ENCODE results near the gene TPRG1L. TPM values are rescaled to one million over a fixed set of nuclear protein-coding genes. Genes with fewer than 3 reads are reported as not detected.

Gene TPRG1L
- total and polyA plus RNA-seq, 4 donors = 35.4 to 51.0 (median 40.5) TPM

DNA sequence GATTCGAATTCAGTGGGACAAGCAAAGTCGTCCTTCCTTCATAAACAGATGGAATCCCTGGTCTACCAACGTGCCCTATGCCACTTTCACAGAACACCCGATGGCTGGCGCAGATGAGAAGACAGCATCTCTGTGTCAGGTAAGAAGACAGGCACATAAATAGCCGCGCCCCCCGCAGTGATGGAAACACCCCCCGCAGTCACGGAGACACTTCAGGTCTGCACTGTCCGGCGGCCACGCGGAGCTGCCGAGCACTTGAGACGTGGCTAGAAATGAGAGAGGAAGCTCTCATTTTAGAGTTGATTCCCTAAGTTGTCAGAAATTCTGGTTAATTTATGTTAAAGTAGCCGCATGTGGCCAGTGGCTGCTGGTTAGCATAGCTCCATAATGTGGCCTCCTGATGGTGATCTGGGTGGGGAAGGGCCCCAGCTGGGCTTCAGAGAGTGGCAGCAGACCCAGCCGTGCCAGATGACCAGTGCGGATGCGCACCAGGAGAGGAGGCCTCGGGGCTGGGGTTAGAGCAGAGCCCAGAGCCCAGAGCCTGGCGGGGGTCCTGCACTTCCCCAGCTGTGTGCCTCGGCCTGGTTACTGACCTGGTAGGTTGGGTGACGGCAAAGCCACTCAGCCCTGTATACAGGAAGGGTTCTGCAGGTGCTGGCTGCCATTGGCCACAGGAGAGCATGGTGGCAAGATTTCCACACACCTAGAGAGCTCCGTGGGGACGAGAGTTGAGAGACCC, 2.9 kb downstream of the TPRG1L start:
- Histone ChIP-seq H3K4me1 (ENCODE audit: control insufficient read depth in 1 of 2, insufficient read depth in 2 of 2, low read length in 2 of 2) (no peaks in the 10 kb centered on the region), H3K4me3 (ENCODE audit: low read length in 2 of 2) (no peak overlapping the region), H3K27ac (ENCODE audit: low read depth in 1 of 2, low read length in 2 of 2) (no peak overlapping the region), H3K9me3 (ENCODE audit: control insufficient read depth, low read length) (no peaks in the 10 kb centered on the region), H3K27me3 (ENCODE audit: control insufficient read depth in 1 of 2, insufficient read depth in 2 of 2, low read length in 1 of 2) (no peaks in the 10 kb centered on the region), H3K36me3 (ENCODE audit: control insufficient read depth in 1 of 2, insufficient read depth in 2 of 2, low read length in 1 of 2) (no peaks in the 10 kb centered on the region)
- intact Hi-C loops (cut with DNase I) = no loop called here
- DNase-seq (no peak), ATAC-seq (ENCODE audit: low FRiP score) (no peak)
- 91 to 93% methylated on average over 26 of the region's 26 CpGs for WGBS, 2 donors

DNA sequence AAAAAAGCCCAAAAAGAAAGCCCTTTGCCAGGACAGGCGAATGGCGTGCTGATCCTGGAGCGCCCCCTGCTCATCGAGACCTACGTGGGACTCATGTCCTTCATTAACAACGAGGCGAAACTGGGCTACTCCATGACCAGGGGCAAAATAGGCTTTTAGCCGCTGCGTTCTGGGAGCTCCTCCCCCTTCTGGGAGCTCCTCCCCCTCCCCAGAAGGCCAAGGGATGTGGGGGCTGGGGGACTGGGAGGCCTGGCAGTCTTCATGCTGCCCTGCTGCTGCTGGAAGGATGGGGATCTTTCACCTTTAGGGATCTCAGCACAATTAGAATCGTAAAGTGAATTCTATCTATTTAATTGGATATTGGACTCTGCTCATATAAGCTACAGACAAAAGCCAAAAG, 3.6 kb downstream of the TPRG1L start:
- Histone ChIP-seq H3K27me3 (ENCODE audit: control insufficient read depth in 1 of 2, insufficient read depth in 2 of 2, low read length in 1 of 2) (no peaks in the 10 kb centered on the region), H3K4me3 (ENCODE audit: low read length in 2 of 2) (no peak overlapping the region), H3K27ac (ENCODE audit: low read depth in 1 of 2, low read length in 2 of 2) (no peak overlapping the region), H3K9me3 (ENCODE audit: control insufficient read depth, low read length) (no peaks in the 10 kb centered on the region), H3K36me3 (ENCODE audit: control insufficient read depth in 1 of 2, insufficient read depth in 2 of 2, low read length in 1 of 2) (no peaks in the 10 kb centered on the region), H3K4me1 (ENCODE audit: control insufficient read depth in 1 of 2, insufficient read depth in 2 of 2, low read length in 2 of 2) (no peaks in the 10 kb centered on the region)
- intact Hi-C loops (cut with DNase I) = no loop called here
- DNase-seq (no peak), ATAC-seq (ENCODE audit: low FRiP score) (no peak)
- 79 to 86% methylated on average over 10 of the region's 10 CpGs for WGBS, 2 donors

DNA sequence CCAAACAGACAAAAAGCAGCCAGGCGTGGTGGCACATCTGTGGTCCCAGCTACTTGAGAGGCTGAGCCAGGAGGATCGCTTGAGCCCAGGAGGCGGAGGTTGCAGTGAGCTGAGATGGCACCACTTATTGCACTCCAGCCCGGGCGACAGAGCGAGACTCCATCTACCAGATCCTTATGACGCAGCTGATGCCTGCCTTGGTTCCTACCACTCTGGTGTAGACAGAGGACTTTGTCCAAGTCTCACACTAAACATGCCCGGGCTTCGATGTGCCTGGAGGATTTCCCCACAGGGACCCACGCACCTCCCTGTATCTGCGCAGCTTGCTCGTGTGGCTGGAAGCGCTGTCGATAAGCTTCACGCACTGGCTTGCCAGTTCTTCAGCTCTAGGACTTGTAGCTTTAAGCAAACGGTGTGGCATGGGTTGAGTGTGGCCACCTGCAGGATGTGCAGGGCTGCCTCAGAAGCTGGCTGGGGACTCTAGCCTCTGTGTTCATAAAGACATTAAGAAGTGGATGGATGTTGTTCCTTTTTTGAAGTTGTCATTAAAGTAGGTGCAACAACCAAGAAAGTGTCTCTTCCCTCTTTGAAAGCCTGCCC, 4.8 kb downstream of the TPRG1L start:
- intact Hi-C loops (cut with DNase I) = no loop called here
- 89 to 91% methylated on average over 15 to 16 of the region's 16 CpGs for WGBS, 2 donors

DNA sequence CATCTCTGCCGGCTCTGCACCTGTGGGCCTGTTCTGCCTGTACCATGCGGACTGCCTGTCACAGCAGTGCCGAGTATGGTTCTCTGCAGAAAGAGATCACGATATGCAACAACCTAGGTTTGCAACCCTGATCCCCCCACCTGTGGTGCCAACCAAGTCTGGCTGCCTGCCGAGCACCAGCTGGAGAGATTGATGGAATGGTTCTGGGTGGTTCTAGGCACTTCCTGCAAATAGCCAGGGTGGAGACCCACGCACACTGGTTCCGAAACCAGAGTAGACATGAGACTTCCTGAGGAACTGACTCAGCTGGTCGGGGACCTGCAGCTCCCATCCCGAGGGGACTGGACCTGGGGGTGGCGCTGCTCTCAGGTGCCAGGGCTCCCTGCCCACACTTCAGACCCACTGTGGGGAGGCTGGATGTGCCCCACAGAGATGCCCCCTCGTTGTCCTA, 5.4 kb downstream of the TPRG1L start:
- 74 to 76% methylated on average over 11 of the region's 11 CpGs for WGBS, 2 donors
- Histone ChIP-seq H3K27me3 (ENCODE audit: control insufficient read depth in 1 of 2, insufficient read depth in 2 of 2, low read length in 1 of 2) (no peaks in the 10 kb centered on the region), H3K4me3 (ENCODE audit: low read length in 2 of 2) (no peak overlapping the region), H3K4me1 (ENCODE audit: control insufficient read depth in 1 of 2, insufficient read depth in 2 of 2, low read length in 2 of 2) (no peaks in the 10 kb centered on the region), H3K36me3 (ENCODE audit: control insufficient read depth in 1 of 2, insufficient read depth in 2 of 2, low read length in 1 of 2) (peaks cover 0 to 3% of the 10 kb centered on the region in 2 donors), H3K9me3 (ENCODE audit: control insufficient read depth, low read length) (no peaks in the 10 kb centered on the region), H3K27ac (ENCODE audit: low read depth in 1 of 2, low read length in 2 of 2) (no peak overlapping the region)
- no peak for ATAC-seq (ENCODE audit: low FRiP score)
- DNase-seq = no peak
- intact Hi-C loops (cut with DNase I) = no loop called here

More for the DNA sequence above, 4.8 kb downstream of the TPRG1L start:
- Histone ChIP-seq H3K9me3 (ENCODE audit: control insufficient read depth, low read length) (no peaks in the 10 kb centered on the region), H3K27me3 (ENCODE audit: control insufficient read depth in 1 of 2, insufficient read depth in 2 of 2, low read length in 1 of 2) (no peaks in the 10 kb centered on the region), H3K4me3 (ENCODE audit: low read length in 2 of 2) (no peak overlapping the region), H3K27ac (ENCODE audit: low read depth in 1 of 2, low read length in 2 of 2) (no peak overlapping the region), H3K4me1 (ENCODE audit: control insufficient read depth in 1 of 2, insufficient read depth in 2 of 2, low read length in 2 of 2) (no peaks in the 10 kb centered on the region), H3K36me3 (ENCODE audit: control insufficient read depth in 1 of 2, insufficient read depth in 2 of 2, low read length in 1 of 2) (no peaks in the 10 kb centered on the region)
- ATAC-seq (ENCODE audit: low FRiP score) (no peak), DNase-seq (no peak)

DNA sequence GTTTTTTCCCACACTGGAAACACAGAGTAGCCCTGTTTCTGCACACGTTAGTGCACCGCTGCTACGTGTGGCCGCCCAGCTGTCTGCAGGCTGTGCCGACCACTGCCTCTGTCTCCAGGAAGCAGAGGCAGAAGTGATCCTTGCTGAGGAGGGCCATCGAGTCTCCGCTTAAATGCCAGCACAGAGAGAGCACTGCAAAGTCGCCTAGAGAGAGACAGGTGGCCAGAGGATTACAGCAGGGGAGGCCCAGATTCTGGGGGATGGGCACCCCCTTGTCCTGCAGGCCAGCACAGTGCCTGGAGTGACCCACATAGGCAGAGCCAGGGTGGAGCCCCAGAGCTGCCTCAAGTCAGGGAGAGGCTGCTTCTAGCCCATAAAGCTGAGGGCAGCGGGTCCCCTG, 6.1 kb downstream of the TPRG1L start:
- no peak overlapping the region for H3K4me3 ChIP-seq (ENCODE audit: low read length in 2 of 2)
- no peaks in the 10 kb centered on the region for H3K27me3 ChIP-seq (ENCODE audit: control insufficient read depth in 1 of 2, insufficient read depth in 2 of 2, low read length in 1 of 2)
- DNase-seq (no peak), ATAC-seq (ENCODE audit: low FRiP score) (no peak)
- H3K27ac ChIP-seq (ENCODE audit: low read depth in 1 of 2, low read length in 2 of 2) = no peak overlapping the region
- WGBS, 2 donors = 77 to 80% methylated on average over 9 of the region's 9 CpGs
- peaks cover 0 to 3% of the 10 kb centered on the region in 2 donors for H3K36me3 ChIP-seq (ENCODE audit: control insufficient read depth in 1 of 2, insufficient read depth in 2 of 2, low read length in 1 of 2)
- no peaks in the 10 kb centered on the region for H3K4me1 ChIP-seq (ENCODE audit: control insufficient read depth in 1 of 2, insufficient read depth in 2 of 2, low read length in 2 of 2)
- no peaks in the 10 kb centered on the region for H3K9me3 ChIP-seq (ENCODE audit: control insufficient read depth, low read length)
- intact Hi-C loops (cut with DNase I) = no loop called here

DNA sequence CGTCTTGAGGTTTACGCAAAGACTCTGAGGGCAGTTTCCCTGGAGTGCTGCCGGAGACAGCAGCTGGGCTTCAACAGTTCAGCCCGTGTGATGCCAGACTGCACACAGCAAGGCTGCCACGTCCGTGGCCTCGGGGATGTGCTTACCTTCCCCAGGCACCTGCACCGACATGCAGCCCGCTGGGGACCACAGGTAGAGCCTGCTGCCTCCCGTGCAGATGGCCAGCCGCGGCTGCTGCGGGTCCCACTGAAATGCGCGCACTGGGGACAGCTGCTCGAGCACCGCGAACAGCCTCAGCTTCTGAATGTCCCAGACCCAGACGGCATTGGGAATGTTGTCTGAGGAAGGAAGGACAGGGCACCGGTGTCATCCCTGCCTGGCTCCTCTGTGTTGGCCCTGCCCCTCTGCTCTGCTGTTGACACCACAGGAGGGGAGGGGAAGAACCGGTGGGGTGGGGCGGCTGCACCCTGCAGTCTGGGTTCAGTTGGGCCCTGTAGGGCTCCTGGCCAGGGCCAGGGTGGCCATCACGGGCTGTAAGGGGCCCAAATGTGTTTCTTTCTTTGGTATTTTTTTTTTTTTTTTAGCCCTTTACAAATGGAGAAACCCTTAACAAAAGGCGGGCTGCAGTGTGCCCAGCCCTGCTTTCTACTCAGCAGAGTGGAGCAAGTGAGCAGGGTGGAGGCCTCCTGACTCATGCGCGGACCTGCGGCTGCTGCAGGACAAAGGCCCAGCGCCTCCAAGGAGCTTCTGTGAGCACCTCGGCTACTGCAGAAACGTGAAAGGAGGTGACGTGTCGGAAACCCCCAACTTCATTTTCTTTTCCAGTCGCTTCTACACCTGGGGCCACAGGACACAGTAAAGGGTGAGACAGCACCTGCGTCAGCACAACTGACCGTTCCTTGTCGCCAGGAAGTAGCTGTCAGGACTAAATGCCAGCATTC, 6.8 kb downstream of the TPRG1L start:
- Histone ChIP-seq H3K36me3 (ENCODE audit: control insufficient read depth in 1 of 2, insufficient read depth in 2 of 2, low read length in 1 of 2) (peaks cover 0 to 7% of the 10 kb centered on the region in 2 donors), H3K4me3 (ENCODE audit: low read length in 2 of 2) (no peak overlapping the region), H3K27me3 (ENCODE audit: control insufficient read depth in 1 of 2, insufficient read depth in 2 of 2, low read length in 1 of 2) (no peaks in the 10 kb centered on the region), H3K27ac (ENCODE audit: low read depth in 1 of 2, low read length in 2 of 2) (no peak overlapping the region), H3K9me3 (ENCODE audit: control insufficient read depth, low read length) (no peaks in the 10 kb centered on the region), H3K4me1 (ENCODE audit: control insufficient read depth in 1 of 2, insufficient read depth in 2 of 2, low read length in 2 of 2) (no peaks in the 10 kb centered on the region)
- DNase-seq (peak; percentile 42 to 73), ATAC-seq (ENCODE audit: low FRiP score) (no peak)
- WGBS, 2 donors = 90 to 91% methylated on average over 36 of the region's 36 CpGs
- intact Hi-C loops (cut with DNase I) = no loop called here

DNA sequence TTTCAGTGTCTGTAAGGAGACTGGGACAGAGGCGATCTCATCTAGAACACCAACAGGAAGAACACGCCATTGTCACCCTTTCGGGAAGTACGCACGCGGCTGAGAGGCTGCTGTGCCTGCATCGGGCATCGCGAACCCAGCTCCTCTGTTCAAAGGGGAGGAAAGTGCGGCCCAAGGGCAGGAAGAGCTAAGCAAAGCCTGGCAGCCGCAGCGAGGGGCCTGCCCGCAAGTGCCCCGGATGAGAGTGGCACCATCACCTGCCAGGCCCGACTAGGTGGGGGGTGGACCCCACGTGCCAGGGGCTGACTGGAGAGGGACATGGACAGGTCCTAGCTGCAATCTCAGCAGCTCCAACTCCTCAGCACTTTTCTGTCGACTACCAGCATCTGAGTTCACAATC, 7.5 kb downstream of the TPRG1L start:
- H3K36me3 ChIP-seq (ENCODE audit: control insufficient read depth in 1 of 2, insufficient read depth in 2 of 2, low read length in 1 of 2) = peaks cover 0 to 10% of the 10 kb centered on the region in 2 donors
- DNase-seq = peak in 1 of 2 donors; percentile 37
- no peaks in the 10 kb centered on the region for H3K9me3 ChIP-seq (ENCODE audit: control insufficient read depth, low read length)
- no peaks in the 10 kb centered on the region for H3K27me3 ChIP-seq (ENCODE audit: control insufficient read depth in 1 of 2, insufficient read depth in 2 of 2, low read length in 1 of 2)
- intact Hi-C loops (cut with DNase I) = no loop called here
- H3K4me3 ChIP-seq (ENCODE audit: low read length in 2 of 2) = no peak overlapping the region
- WGBS, 2 donors = 95% methylated on average over 17 of the region's 17 CpGs
- no peak overlapping the region for H3K27ac ChIP-seq (ENCODE audit: low read depth in 1 of 2, low read length in 2 of 2)
- ATAC-seq (ENCODE audit: low FRiP score) = no peak
- H3K4me1 ChIP-seq (ENCODE audit: control insufficient read depth in 1 of 2, insufficient read depth in 2 of 2, low read length in 2 of 2) = no peaks in the 10 kb centered on the region

DNA sequence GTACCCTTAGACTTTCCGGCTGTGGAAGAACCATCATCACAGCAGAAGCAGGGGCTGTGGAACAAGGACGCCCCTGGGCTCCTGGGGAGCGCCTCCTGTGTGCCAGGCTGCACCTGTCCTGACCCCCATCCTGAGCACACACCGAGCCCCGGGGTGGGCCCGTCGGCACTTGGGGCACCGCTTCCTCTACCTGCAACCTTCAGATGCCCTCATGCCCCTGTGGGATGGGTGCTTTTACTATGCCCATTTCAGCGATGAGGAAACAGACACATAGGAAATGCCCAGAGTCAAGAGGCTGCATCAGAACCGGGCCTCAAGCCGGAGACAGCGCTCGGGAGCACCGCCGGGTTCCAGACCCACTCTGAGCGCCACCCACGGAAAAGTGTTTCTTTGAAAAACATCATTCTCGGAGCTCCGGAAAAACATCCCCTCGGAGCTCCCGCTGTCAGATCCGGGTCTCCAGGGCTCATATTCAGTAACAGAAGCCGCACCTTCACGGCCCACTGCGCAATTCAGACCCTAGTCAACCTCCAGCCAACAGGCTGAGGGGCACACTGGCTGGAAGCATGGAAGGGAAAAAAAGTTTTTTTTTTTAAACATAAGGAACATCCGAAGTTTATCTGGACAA, 8.0 kb downstream of the TPRG1L start:
- Histone ChIP-seq H3K4me1 (ENCODE audit: control insufficient read depth in 1 of 2, insufficient read depth in 2 of 2, low read length in 2 of 2) (no peaks in the 10 kb centered on the region), H3K27me3 (ENCODE audit: control insufficient read depth in 1 of 2, insufficient read depth in 2 of 2, low read length in 1 of 2) (no peaks in the 10 kb centered on the region), H3K9me3 (ENCODE audit: control insufficient read depth, low read length) (no peaks in the 10 kb centered on the region), H3K36me3 (ENCODE audit: control insufficient read depth in 1 of 2, insufficient read depth in 2 of 2, low read length in 1 of 2) (peaks cover 0 to 10% of the 10 kb centered on the region in 2 donors), H3K27ac (ENCODE audit: low read depth in 1 of 2, low read length in 2 of 2) (no peak overlapping the region), H3K4me3 (ENCODE audit: low read length in 2 of 2) (no peak overlapping the region)
- WGBS, 2 donors = 92 to 94% methylated on average over 25 to 26 of the region's 26 CpGs
- intact Hi-C loops (cut with DNase I) = no loop called here
- ATAC-seq (ENCODE audit: low FRiP score) = no peak
- DNase-seq = peak in 1 of 2 donors; percentile 25
